Activated CD8-positive, alpha-beta memory T cell treated with anti-CD3 and anti-CD28 coated beads for 1 hour (primary cell): ENCODE results near the gene COMMD4.
"Not testable (repeated sequence)": the region's sequence is repeated elsewhere in the genome, so short reads cannot be mapped to it uniquely, and the experiment has no call there.

Source experiments
- DNase-seq, 2 donors: peaks; one replicate each; pipeline ENCODE4 v3.0.0-alpha.2; 2020; ENCODE audit warnings: low read depth in 1 of 2; ENCODE audit errors: extremely low read depth in 1 of 2

COMMD4 gene

GRCh38 chr15:75335705-75336355 is at the start of gene COMMD4:
Gene COMMD4, plus strand, starts transcription at chr15:75336063. Its CDS starts 27 bp downstream, at chr15:75336090.
- DNase-seq, result peak; percentile 19 to 47

- DNase-seq, result not testable (repeated sequence)
Measured at GRCh38 chr15:75293660-75294059, 42.2 kb upstream of the COMMD4 start.

- DNase-seq, result not testable (repeated sequence)
Measured at GRCh38 chr15:75298541-75299310, 37.1 kb upstream of the COMMD4 start.

GRCh38 chr15:75299311-75299688 is 36.6 kb upstream of the COMMD4 start:
- DNase-seq, result peak; percentile 8 to 43

- DNase-seq, result not testable (repeated sequence)
Measured at GRCh38 chr15:75300026-75300425, 35.8 kb upstream of the COMMD4 start.

- DNase-seq, result no peak
Measured at GRCh38 chr15:75302318-75302717, 33.5 kb upstream of the COMMD4 start.

GRCh38 chr15:75302753-75303152 is 33.1 kb upstream of the COMMD4 start:
- not testable (repeated sequence) for DNase-seq

GRCh38 chr15:75306188-75306587 is 29.7 kb upstream of the COMMD4 start:
- DNase-seq, result no peak

- no peak for DNase-seq
Measured at GRCh38 chr15:75307778-75308390, 28.0 kb upstream of the COMMD4 start.

- no peak for DNase-seq
Measured at GRCh38 chr15:75309711-75310110, 26.2 kb upstream of the COMMD4 start.

- not testable (repeated sequence) for DNase-seq
Measured at GRCh38 chr15:75312548-75312947, 23.3 kb upstream of the COMMD4 start.

GRCh38 chr15:75313116-75313845 is 22.6 kb upstream of the COMMD4 start:
- no peak for DNase-seq

- no peak for DNase-seq
Measured at GRCh38 chr15:75314552-75315290, 21.1 kb upstream of the COMMD4 start.

GRCh38 chr15:75319231-75319897 is 16.5 kb upstream of the COMMD4 start:
- DNase-seq, result not testable (repeated sequence)

GRCh38 chr15:75321711-75322110 is 14.2 kb upstream of the COMMD4 start:
- DNase-seq, result no peak

GRCh38 chr15:75325922-75326321 is 9.9 kb upstream of the COMMD4 start:
- DNase-seq, result no peak

- no peak for DNase-seq
Measured at GRCh38 chr15:75327005-75327404, 8.9 kb upstream of the COMMD4 start.

- DNase-seq, result no peak
Measured at GRCh38 chr15:75327491-75327890, 8.4 kb upstream of the COMMD4 start.

GRCh38 chr15:75328493-75329314 is 7.2 kb upstream of the COMMD4 start:
- DNase-seq, result no peak
